Transverse colon (tissue), 4 donors: ENCODE measurements around the gene SFRP4.

Experiments used
- POLR2AphosphoS5 ChIP-seq, 3 donors: sonication (generic); formaldehyde crosslinking; IDR thresholded peaks; one replicate each; pipeline ENCODE4 v1.6.1; 2016; ENCODE audit warnings: antibody characterized with exemption in 3 of 3
- TF ChIP-seq, protein P1 (sequence below), 5 experiments: fragments of 200-600 bp in 3 of 5; fragments of 450-650 bp in 2 of 5; sonication (generic) in 3 of 5; IDR thresholded peaks; 1 replicate in 2 of 5; 2 replicates in 3 of 5; pipeline ENCODE4 v1.5.1; 2016 to 2017; ENCODE audit warnings: antibody characterized with exemption in 5 of 5, inconsistent platforms in 3 of 5, mild to moderate bottlenecking in 2 of 5, moderate library complexity in 1 of 5

DNA sequence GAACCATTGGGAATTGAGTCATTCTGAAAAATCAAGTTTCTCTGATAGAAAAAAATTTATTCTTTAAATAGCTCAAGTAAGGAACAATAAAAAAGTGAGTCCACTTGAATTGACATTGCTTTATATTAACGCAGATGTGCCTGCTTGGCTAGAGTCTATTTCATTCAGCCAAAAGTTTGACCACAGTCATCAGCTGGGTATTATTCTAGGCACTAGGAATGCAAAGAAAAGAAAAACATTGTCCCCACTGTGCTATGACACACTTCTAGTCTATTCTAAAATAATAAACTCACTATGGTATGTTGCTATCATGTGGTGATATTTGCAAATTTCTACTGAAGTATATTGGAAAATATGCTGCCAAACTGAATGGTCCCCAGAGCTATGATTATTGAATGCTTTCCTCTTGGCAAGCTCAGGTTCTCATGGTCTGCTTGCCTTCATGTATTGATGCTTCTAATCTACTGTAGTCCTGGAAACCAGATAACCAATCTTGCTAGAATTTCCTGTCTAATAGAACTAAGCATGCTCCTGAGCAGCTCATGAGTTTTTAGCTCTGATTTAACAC, 8.3 kb downstream of the SFRP4 start:
- TF ChIP-seq, protein P1, sequence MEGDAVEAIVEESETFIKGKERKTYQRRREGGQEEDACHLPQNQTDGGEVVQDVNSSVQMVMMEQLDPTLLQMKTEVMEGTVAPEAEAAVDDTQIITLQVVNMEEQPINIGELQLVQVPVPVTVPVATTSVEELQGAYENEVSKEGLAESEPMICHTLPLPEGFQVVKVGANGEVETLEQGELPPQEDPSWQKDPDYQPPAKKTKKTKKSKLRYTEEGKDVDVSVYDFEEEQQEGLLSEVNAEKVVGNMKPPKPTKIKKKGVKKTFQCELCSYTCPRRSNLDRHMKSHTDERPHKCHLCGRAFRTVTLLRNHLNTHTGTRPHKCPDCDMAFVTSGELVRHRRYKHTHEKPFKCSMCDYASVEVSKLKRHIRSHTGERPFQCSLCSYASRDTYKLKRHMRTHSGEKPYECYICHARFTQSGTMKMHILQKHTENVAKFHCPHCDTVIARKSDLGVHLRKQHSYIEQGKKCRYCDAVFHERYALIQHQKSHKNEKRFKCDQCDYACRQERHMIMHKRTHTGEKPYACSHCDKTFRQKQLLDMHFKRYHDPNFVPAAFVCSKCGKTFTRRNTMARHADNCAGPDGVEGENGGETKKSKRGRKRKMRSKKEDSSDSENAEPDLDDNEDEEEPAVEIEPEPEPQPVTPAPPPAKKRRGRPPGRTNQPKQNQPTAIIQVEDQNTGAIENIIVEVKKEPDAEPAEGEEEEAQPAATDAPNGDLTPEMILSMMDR (IDR thresholded peaks at IDR 0.05): no peak
- no peak for TF ChIP-seq POLR2AphosphoS5 (IDR thresholded peaks at IDR 0.05)
